Ovary (tissue), 9 donors: ENCODE measurements around the gene SEZ6. TPM values are rescaled to one million over a fixed set of nuclear protein-coding genes. Genes with fewer than 3 reads are reported as not detected.

Experiments used
- DNase-seq, 5 donors: peaks; one replicate each; pipeline ENCODE4 v3.0.0-alpha.2; 2019 to 2020
- H3K27ac ChIP-seq, 2 donors: fragments of 200-600 bp; one replicate each; pipeline versions ENCODE4 v1.5.1 to v1.8.0; 2019 to 2022
- H3K27me3 ChIP-seq: fragments of 200-600 bp; one replicate; pipeline ENCODE4 v1.8.0; 2022
- H3K36me3 ChIP-seq: fragments of 200-600 bp; sonication (generic); one replicate; pipeline ENCODE4 v1.5.1; 2019
- H3K4me1 ChIP-seq: one replicate; pipeline ENCODE4 v1.8.1; 2013; ENCODE audit warnings: mild to moderate bottlenecking, moderate library complexity; ENCODE audit not compliant: insufficient read depth
- H3K4me3 ChIP-seq: fragments of 200-600 bp; sonication (generic); one replicate; pipeline ENCODE4 v1.5.1; 2017
- H3K9me3 ChIP-seq, 2 donors: fragments of 200-600 bp in 1 of 2; sonication (generic) in 1 of 2; one replicate each; pipeline versions ENCODE4 v1.5.1 to v1.8.1; 2013 to 2019; ENCODE audit warnings: mild to moderate bottlenecking in 1 of 2, moderate library complexity in 1 of 2
- CTCF ChIP-seq, 3 donors: fragments of 450-650 bp in 2 of 3; fragments of 200-600 bp in 1 of 3; IDR thresholded peaks; one replicate each; pipeline versions ENCODE4 v1.5.1 to v1.8.0; 2016 to 2022; ENCODE audit warnings: antibody characterized with exemption in 3 of 3, mild to moderate bottlenecking in 1 of 3
- EP300 ChIP-seq: sonication (generic); formaldehyde crosslinking; IDR thresholded peaks from one replicate; pipeline ENCODE4 v1.6.1; 2017; ENCODE audit warnings: antibody characterized with exemption
- POLR2A ChIP-seq: fragments of 450-650 bp; IDR thresholded peaks from one replicate; pipeline ENCODE4 v1.6.1; 2017; ENCODE audit warnings: antibody characterized with exemption, mild to moderate bottlenecking, moderate library complexity
- WGBS, 3 donors: extraction: QIAGEN DNeasy Blood & Tissue Kit in 1 of 3; methylation state at CpG; one replicate each; pipeline versions ENCODE4 v1.1.5 to v1.1.7; 2013 to 2017; 5-methylcytosine and 5-hydroxymethylcytosine counted together
- intact Hi-C, 4 donors: fragments of 100-400 bp; cut with DNase I; formaldehyde crosslinking; loops; one replicate each; pipeline versions ENCODE4 v1.11.0 to v1.15.1; 2022 to 2023
- polyA plus RNA-seq, 2 donors: library from polyadenylated mRNA; stranded (reverse); fragments of 200-250 nt in 1 of 2; fragments of 350-450 nt in 1 of 2; fragmentation: Illumina TruSeq in 1 of 2; extraction: RNeasy Lipid Tissue Mini Kit (QIAGEN cat#74804) in 1 of 2; gene quantifications; one replicate each; pipeline ENCODE4 v1.2.3, GENCODE V29; 2013 to 2014
- total RNA-seq, 7 donors: library from RNA; depleted of rRNA in 2 of 7; stranded (reverse); fragments of >200 nt in 2 of 7; fragmentation: NEBNext Ultra II Directional in 3 of 7; extraction: Animal tissue kit (Norgen Biotek cat#: 25700) in 3 of 7; gene quantifications; one replicate each; pipeline versions ENCODE4 v1.1.0 to v1.2.4, GENCODE V29; 2016 to 2023
- donor health status: DM: no; HTN: no; CAD: no; lungs with moderate emphysema.
- donor health status: DM: no; HTN: no; CAD: no.
- donor health status: Bipolar disorder and iron deficiency.
- donor health status: DM: yes; HTN: yes; CAD: no.
- donor health status: DM: no; HTN: no; CAD: no.
- donor health status: DM: yes; HTN: yes; CAD: no.

Gene SEZ6
- total and polyA plus RNA-seq, 9 donors, result not detected

GRCh38 chr17:28958820-28959455, 46.9 kb downstream of the SEZ6 start:
- no peak for TF ChIP-seq CTCF (IDR thresholded peaks at IDR 0.05)
- no peak for TF ChIP-seq POLR2A
- no peak for TF ChIP-seq EP300
- 90 to 94% (median 91%) methylated on average over 17 to 18 of the region's 18 CpGs for WGBS, 3 donors
- intact Hi-C loops, result no loop called here

DNA sequence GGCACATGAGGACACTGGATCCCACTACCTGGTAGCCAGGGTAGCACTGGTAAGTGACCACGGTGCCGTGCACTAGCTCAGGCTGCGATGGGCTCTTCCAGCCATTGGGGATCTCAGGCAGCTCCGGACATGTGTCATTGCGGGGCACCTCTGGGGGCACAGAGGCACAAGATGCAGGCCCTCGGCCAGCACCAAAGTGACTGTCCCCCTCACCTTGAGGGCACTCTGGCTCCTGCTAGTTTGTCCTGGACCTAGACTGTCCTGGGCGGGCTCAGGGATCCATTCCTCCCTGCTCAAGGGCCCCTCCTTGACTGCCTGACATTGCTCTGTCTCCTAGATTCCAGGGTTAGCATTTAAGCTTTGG, 47.9 kb downstream of the SEZ6 start:
- no peak overlapping the region for H3K27ac ChIP-seq
- 93 to 97% (median 95%) methylated on average over 7 of the region's 7 CpGs for WGBS, 3 donors
- peak in 1 of 5 donors; percentile 19 for DNase-seq
- TF ChIP-seq EP300, result no peak
- TF ChIP-seq CTCF (IDR thresholded peaks at IDR 0.05), result no peak
- no peak for TF ChIP-seq POLR2A
- H3K36me3 ChIP-seq, result no peaks in the 10 kb centered on the region
- H3K27me3 ChIP-seq, result no peaks in the 10 kb centered on the region
- no peaks in the 10 kb centered on the region for H3K4me1 ChIP-seq
- H3K9me3 ChIP-seq, result no peaks in the 10 kb centered on the region
- intact Hi-C loops, result no loop called here
- H3K4me3 ChIP-seq, result no peak overlapping the region

More at GRCh38 chr17:28958820-28959455, 46.9 kb downstream of the SEZ6 start:
- Histone ChIP-seq H3K36me3 (no peaks in the 10 kb centered on the region), H3K4me3 (no peak overlapping the region), H3K27ac (no peak overlapping the region), H3K27me3 (no peaks in the 10 kb centered on the region), H3K9me3 (no peaks in the 10 kb centered on the region), H3K4me1 (no peaks in the 10 kb centered on the region)
- peak in 2 of 5 donors; percentile 8 to 27 for DNase-seq

DNA sequence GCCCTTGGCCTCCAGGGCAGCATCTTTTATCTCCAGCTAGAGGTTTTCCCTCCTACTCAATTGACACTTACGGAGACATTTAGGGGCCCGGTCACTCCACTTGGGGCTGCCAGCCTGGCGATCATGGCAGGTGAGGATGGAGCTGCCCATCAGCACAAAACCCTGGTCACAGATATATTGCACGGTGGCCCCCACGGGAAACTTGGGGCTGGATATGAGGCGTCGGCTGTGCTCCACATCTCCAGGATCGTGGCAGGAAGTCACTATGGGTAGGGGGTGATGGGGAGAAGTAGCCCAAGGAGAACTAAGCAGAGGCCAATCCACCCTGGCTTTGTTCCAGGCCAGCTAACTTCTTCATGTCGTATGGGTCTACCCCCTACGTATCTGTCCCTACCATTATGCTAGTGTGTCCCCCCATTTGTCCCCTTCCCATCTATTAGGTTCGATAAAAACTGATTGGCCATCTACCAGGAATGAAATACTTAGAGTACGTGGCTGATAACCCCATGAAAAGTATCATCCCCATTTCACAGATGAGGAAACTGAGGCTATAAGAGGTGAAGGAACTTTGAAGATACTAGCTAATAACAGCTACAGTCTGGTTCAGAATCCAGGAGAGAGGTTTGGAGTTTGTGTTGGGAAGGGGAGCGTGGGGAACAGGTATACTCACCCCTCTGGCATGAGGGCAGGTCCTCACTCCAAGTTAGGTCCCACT, 48.4 kb downstream of the SEZ6 start:
- 90 to 92% (median 92%) methylated on average over 11 to 13 of the region's 13 CpGs for WGBS, 3 donors
- Histone ChIP-seq H3K4me1 (no peaks in the 10 kb centered on the region), H3K27me3 (no peaks in the 10 kb centered on the region), H3K36me3 (no peaks in the 10 kb centered on the region), H3K9me3 (no peaks in the 10 kb centered on the region), H3K4me3 (no peak overlapping the region), H3K27ac (no peak overlapping the region)
- intact Hi-C loops, result no loop called here
- peak in 1 of 5 donors; percentile 28 for DNase-seq
- TF ChIP-seq EP300 (no peak), POLR2A (no peak), CTCF (IDR thresholded peaks at IDR 0.05) (no peak)

GRCh38 chr17:28956861-28957260, 49.0 kb downstream of the SEZ6 start:
- H3K27ac ChIP-seq, result no peak overlapping the region
- 85 to 93% (median 90%) methylated on average over 2 to 3 of the region's 3 CpGs for WGBS, 3 donors
- no peaks in the 10 kb centered on the region for H3K36me3 ChIP-seq
- no peaks in the 10 kb centered on the region for H3K4me1 ChIP-seq
- intact Hi-C loops, result no loop called here
- no peak overlapping the region for H3K4me3 ChIP-seq
- peak in 2 of 5 donors; percentile 5 to 29 for DNase-seq
- H3K27me3 ChIP-seq, result no peaks in the 10 kb centered on the region
- H3K9me3 ChIP-seq, result no peaks in the 10 kb centered on the region
- TF ChIP-seq CTCF (IDR thresholded peaks at IDR 0.05), result no peak
- no peak for TF ChIP-seq EP300
- TF ChIP-seq POLR2A, result no peak
